Glutamatergic neuron (in vitro differentiated cells): ENCODE measurements around the gene RAB6B. TPM values are rescaled to one million over a fixed set of nuclear protein-coding genes. Genes with fewer than 3 reads are reported as not detected.
A peak's percentile ranks its signal among the peaks of the same experiment; 100 is the strongest.

Experiments
- DNase-seq: peaks from one replicate; pipeline ENCODE4 v3.0.0; 2022
- H3K27ac Mint-ChIP-seq: one replicate; pipeline ENCODE4 v1.8.0; 2020; ENCODE audit warnings: mild to moderate bottlenecking, mixed read lengths, inconsistent platforms; ENCODE audit not compliant: unreplicated experiment
- H3K27me3 Mint-ChIP-seq: one replicate; pipeline ENCODE4 v1.8.0; 2020; ENCODE audit warnings: mild to moderate bottlenecking, moderate library complexity, mixed read lengths, inconsistent platforms; ENCODE audit not compliant: unreplicated experiment
- H3K36me3 Mint-ChIP-seq: one replicate; pipeline ENCODE4 v1.8.0; 2020; ENCODE audit warnings: mild to moderate bottlenecking, mixed read lengths, inconsistent platforms; ENCODE audit not compliant: unreplicated experiment
- H3K4me1 Mint-ChIP-seq: one replicate; pipeline ENCODE4 v1.8.0; 2020; ENCODE audit warnings: mild to moderate bottlenecking, low read depth, mixed read lengths, inconsistent platforms; ENCODE audit not compliant: unreplicated experiment
- H3K4me3 Mint-ChIP-seq: one replicate; pipeline ENCODE4 v1.8.0; 2020; ENCODE audit warnings: mild to moderate bottlenecking, mixed read lengths, inconsistent platforms; ENCODE audit not compliant: unreplicated experiment
- H3K9me3 Mint-ChIP-seq: one replicate; pipeline ENCODE4 v1.8.0; 2020; ENCODE audit warnings: mild to moderate bottlenecking, moderate library complexity, mixed read lengths, inconsistent platforms; ENCODE audit not compliant: unreplicated experiment
- CTCF ChIP-seq: fragments of 200-600 bp; sonication (generic); IDR thresholded peaks from one replicate; pipeline ENCODE4 v1.5.0; 2021; ENCODE audit not compliant: partially characterized antibody, unreplicated experiment
- total RNA-seq: library from RNA; stranded (reverse); fragmentation: NEBNext Ultra II Directional; extraction: Animal tissue kit (Norgen Biotek cat#: 25700); gene quantifications from one replicate; pipeline ENCODE4 v1.2.1, GENCODE V29; 2021; ENCODE audit not compliant: unreplicated experiment

RAB6B gene
- total RNA-seq, 1 donor from 2014 or later = 222 TPM

GRCh38 chr3:133915685-133916658, 20.3 kb upstream of the RAB6B start:
- Mint-ChIP-seq H3K27me3 (no peaks in the 10 kb centered on the region), H3K4me3 (no peak overlapping the region), H3K4me1 (no peaks in the 10 kb centered on the region), H3K27ac (no peak overlapping the region), H3K9me3 (no peaks in the 10 kb centered on the region), H3K36me3 (peaks cover 6% of the 10 kb centered on the region)
- no peak for TF ChIP-seq CTCF
- DNase-seq = no peak

- no peaks in the 10 kb centered on the region for H3K27me3 Mint-ChIP-seq
- no peak for TF ChIP-seq CTCF
- no peak overlapping the region for H3K4me3 Mint-ChIP-seq
- no peaks in the 10 kb centered on the region for H3K4me1 Mint-ChIP-seq
- H3K36me3 Mint-ChIP-seq = peaks cover 6% of the 10 kb centered on the region
- no peak overlapping the region for H3K27ac Mint-ChIP-seq
- no peak for DNase-seq
- H3K9me3 Mint-ChIP-seq = no peaks in the 10 kb centered on the region
These were observed 19.3 kb upstream of the RAB6B start for GRCh38 chr3:133914839-133915600.

GRCh38 chr3:133910422-133910821, 14.7 kb upstream of the RAB6B start:
- DNase-seq = no peak
- H3K27me3 Mint-ChIP-seq = no peaks in the 10 kb centered on the region

GRCh38 chr3:133905376-133905775, 9.7 kb upstream of the RAB6B start:
- Mint-ChIP-seq H3K27me3 (no peaks in the 10 kb centered on the region), H3K4me1 (no peaks in the 10 kb centered on the region), H3K27ac (no peak overlapping the region), H3K4me3 (no peak overlapping the region), H3K36me3 (no peaks in the 10 kb centered on the region), H3K9me3 (no peaks in the 10 kb centered on the region)
- DNase-seq = no peak
- TF ChIP-seq CTCF = no peak

More at GRCh38 chr3:133910422-133910821, 14.7 kb upstream of the RAB6B start:
- no peaks in the 10 kb centered on the region for H3K4me1 Mint-ChIP-seq
- H3K9me3 Mint-ChIP-seq = no peaks in the 10 kb centered on the region
- H3K4me3 Mint-ChIP-seq = no peak overlapping the region
- H3K36me3 Mint-ChIP-seq = no peaks in the 10 kb centered on the region
- no peak overlapping the region for H3K27ac Mint-ChIP-seq
- peak; percentile 39 for TF ChIP-seq CTCF

- no peaks in the 10 kb centered on the region for H3K36me3 Mint-ChIP-seq
- H3K4me3 Mint-ChIP-seq = no peak overlapping the region
- peaks cover 2% of the 10 kb centered on the region for H3K27me3 Mint-ChIP-seq
- no peak for DNase-seq
- TF ChIP-seq CTCF = no peak
- H3K4me1 Mint-ChIP-seq = no peaks in the 10 kb centered on the region
- H3K9me3 Mint-ChIP-seq = peaks cover 3% of the 10 kb centered on the region
- no peak overlapping the region for H3K27ac Mint-ChIP-seq
These were observed 6.2 kb upstream of the RAB6B start for GRCh38 chr3:133901847-133902246.
